A549 treated with CpdA at 1 μM for 4 hours (cell line): ENCODE results near the gene EPS15. TPM values are rescaled to one million over a fixed set of nuclear protein-coding genes. Genes with fewer than 3 reads are reported as not detected.

Experiments used
- total RNA-seq: library from RNA; stranded (reverse); fragments of 200-300 nt; extraction: Qiagen RNA extraction; gene quantifications from 5 replicates; pipeline ENCODE4 v1.2.3, GENCODE V29; 2022; ENCODE audit warnings: low read depth

EPS15 gene
- total RNA-seq: 8.8 to 16.0 TPM (median 11.2 TPM) in 5 replicates

GRCh38 chr1:51519048-51519864, at the start of gene EPS15:
Gene EPS15, minus strand, starts transcription at chr1:51519266. Its CDS starts 35 bp downstream, at chr1:51519231.

GRCh38 chr1:51330331-51331201, 188.5 kb downstream of the EPS15 start, which contains the start of gene TTC39A:
Gene TTC39A, minus strand, starts transcription at chr1:51330562. Its CDS starts 85 bp downstream, at chr1:51330477.

Other genes starting within 250 kb of the EPS15 start
- 0.79 to 1.9 TPM (median 1.5 TPM) in 5 replicates for gene TTC39A, start 188.7 kb downstream of the EPS15 start, total RNA-seq
- 30.6 to 48.3 TPM (median 35.6 TPM) in 5 replicates for gene OSBPL9, start 97.8 kb upstream of the EPS15 start, total RNA-seq